Measurements from ENCODE around the gene SPTLC2.

DNA sequence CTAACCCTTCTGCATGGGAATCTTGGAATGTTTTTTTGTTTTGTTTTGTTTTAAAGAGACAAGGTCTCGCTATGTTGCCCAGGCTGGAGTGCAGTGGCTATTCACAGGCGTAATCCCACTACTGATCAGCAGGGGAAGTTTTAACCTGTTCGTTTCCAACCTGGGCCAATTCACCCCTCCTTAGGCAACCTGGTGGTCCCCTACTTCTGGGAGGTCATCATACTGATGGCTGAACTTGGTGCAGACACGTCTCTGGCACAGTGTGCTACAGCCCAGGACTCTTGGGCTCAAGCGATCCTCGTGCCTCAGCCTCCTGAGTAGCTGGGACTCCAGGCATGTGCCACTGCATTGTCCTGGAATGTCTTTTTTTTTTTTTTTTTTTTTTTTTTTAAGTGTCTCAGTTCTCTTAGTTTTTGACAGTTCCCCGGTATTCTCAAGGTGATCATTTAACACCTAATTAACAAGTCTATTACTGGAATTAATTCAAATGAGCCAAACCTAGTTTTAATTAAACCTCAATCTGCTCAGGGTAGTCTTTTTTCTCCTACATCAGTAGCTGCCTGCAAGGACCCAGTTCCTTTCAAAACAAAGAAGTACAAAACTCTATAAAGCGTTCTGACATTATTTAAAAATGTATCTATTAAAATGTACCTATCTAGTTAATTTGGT is 68.8 kb downstream of the SPTLC2 start:
- TF ChIP-seq, protein P1, sequence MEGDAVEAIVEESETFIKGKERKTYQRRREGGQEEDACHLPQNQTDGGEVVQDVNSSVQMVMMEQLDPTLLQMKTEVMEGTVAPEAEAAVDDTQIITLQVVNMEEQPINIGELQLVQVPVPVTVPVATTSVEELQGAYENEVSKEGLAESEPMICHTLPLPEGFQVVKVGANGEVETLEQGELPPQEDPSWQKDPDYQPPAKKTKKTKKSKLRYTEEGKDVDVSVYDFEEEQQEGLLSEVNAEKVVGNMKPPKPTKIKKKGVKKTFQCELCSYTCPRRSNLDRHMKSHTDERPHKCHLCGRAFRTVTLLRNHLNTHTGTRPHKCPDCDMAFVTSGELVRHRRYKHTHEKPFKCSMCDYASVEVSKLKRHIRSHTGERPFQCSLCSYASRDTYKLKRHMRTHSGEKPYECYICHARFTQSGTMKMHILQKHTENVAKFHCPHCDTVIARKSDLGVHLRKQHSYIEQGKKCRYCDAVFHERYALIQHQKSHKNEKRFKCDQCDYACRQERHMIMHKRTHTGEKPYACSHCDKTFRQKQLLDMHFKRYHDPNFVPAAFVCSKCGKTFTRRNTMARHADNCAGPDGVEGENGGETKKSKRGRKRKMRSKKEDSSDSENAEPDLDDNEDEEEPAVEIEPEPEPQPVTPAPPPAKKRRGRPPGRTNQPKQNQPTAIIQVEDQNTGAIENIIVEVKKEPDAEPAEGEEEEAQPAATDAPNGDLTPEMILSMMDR (conservative IDR thresholded peaks at IDR 0.05) = peak; percentile 58; the same call in 1 of the 2 replicates
- no peak for TF ChIP-seq EZH2 (IDR thresholded peaks at IDR 0.05; ENCODE audit: low read depth)

Data from PC-9 (cell line).